ENCODE results near the gene CEP192.

The CEP192 gene

GRCh38 chr18:13107074-13107473 is 115.9 kb downstream of the CEP192 start:
- no peak for DNase-seq

DNA sequence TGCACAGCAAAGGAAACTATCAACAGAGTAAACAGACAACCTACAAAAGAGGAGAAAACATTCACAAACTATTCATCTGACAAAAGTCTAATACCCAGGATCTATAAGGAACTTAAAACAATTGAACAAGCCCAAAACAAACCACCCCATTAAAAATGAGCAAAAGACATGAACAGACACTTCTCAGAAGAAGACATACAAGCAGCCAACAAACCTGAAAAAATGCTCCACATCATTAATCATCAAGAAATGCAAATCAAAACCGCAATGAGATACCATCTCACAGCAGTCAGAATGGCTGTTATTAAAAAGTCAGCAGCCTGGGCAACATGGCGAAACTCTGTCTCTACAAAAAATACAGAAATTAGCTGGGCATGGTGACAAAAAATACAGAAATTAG is 117.2 kb downstream of the CEP192 start:
- DNase-seq = no peak

- no peak for DNase-seq
Measured at GRCh38 chr18:13110559-13110958, 119.4 kb downstream of the CEP192 start.

- no peak for DNase-seq
Measured at GRCh38 chr18:13112982-13113381, 121.8 kb downstream of the CEP192 start.

DNA sequence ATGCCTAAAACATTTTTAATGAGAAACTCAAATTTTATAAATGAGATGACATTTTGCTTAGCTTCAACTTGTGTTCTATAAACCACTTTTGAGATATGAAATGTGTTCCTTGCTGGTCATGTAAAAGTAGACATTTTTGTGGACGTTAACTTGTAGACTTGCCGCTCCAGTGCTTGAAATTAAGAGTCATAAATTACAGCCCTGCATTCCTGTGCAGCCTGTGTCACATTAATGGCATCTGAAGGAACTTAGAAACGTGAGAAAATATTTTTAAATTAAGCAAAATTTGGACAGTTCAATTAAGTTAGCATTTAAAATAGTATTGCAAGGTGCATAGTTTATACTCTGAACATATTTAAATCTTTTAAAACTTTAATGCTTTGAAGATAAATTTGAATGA is 129.1 kb downstream of the CEP192 start:
- DNase-seq = no peak

DNA sequence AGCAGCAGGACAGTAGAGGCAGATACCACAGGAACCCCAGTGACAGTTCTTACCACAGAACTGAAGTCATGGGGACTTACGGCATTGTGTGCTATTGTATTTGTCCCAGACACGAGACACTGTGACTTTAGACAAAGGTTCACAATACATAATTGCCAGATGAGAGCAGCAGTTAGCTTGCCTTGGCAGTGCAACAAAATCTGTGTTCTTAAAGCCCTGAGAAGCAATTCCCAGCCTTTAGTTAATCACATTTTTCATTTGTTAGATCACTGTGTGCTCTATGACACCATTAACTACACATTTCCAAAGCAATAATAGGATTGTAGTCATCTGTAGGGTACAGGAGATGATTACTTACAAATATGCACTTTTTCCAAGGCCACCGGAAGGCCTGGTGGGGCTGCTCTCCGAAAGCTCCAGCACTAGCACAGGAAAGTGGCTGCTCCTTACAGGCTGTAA is 129.8 kb downstream of the CEP192 start:
- no peak for DNase-seq

DNA sequence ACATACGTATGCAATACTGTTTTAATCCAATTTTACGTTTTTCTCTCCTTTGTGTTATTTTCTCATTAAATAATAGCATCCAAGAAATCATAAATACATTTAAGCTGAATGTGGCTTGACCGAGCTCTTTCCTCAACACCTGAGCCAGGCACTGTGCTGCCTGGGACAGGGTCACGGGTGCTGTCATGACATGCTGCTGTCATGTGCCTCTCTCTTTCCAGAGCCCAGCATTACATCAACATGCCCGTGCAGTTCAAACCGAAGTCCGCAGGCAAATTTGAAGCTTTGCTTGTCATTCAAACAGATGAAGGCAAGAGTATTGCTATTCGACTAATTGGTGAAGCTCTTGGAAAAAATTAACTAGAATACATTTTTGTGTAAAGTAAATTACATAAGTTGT is 133.2 kb downstream of the CEP192 start:
- DNase-seq = no peak

DNA sequence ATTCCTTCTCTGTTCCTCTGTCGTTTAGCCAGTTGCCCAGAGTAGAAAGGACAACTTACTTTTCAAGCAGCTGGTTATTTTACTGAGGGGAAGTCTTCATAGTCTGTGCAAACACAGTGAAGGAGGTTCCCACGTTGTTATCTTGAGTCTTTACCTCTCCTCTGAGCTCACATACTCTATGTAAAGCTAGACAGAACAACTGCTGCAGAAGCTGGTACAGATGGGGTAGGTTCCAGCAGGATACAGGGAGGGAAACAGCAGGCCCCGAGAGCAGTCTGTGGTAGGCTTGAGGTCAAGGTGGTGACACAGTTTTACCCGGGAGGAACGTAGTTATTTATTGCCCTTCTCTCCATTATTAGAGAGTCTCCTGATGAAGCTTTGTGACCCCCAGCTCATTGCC is 134.0 kb downstream of the CEP192 start:
- no peak for DNase-seq

- DNase-seq = no peak
Measured at GRCh38 chr18:13126966-13127598, 135.9 kb downstream of the CEP192 start.

- no peak for DNase-seq
Measured at GRCh38 chr18:13131283-13131682, 140.1 kb downstream of the CEP192 start.

DNA sequence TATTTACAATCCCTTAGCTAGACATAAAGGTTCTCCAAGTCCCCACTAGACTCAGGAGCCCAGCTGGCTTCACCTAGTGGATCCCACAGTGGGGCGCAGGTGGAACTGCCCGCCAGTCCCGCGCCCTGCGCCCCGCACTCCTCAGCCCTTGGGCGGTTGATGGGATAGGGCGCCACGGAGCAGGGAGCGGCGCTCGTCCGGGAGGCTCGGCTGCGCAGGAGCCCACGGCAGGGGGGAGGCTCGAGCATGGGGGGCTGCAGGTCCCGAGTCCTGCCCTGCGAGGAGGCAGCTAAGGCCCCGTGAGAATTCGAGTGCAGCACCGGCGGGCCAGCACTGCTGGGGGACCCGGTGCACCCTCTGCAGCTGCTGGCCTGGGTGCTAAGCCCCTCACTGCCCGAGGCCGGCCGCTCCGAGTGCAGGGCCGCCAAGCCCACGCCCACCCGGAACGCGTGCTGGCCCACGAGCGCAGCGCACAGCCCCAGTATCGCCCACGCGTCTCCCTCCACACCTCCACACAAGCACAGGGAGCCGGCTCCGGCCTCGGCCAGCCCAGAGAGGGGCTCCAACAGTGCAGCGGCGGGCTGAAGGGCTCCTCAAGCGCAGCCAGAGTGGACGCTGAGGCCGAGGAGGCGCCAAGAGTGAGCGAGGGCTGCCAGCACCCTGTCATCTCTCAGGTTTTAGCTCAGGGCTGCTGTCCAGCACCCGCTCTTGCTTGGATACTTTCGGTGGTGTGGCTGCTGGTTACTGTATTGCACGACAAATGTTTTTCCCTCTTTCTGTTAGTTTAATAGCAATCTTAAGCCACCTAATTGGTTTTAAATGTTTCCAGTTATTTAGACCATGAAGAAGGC is 143.6 kb downstream of the CEP192 start:
- DNase-seq = no peak

DNA sequence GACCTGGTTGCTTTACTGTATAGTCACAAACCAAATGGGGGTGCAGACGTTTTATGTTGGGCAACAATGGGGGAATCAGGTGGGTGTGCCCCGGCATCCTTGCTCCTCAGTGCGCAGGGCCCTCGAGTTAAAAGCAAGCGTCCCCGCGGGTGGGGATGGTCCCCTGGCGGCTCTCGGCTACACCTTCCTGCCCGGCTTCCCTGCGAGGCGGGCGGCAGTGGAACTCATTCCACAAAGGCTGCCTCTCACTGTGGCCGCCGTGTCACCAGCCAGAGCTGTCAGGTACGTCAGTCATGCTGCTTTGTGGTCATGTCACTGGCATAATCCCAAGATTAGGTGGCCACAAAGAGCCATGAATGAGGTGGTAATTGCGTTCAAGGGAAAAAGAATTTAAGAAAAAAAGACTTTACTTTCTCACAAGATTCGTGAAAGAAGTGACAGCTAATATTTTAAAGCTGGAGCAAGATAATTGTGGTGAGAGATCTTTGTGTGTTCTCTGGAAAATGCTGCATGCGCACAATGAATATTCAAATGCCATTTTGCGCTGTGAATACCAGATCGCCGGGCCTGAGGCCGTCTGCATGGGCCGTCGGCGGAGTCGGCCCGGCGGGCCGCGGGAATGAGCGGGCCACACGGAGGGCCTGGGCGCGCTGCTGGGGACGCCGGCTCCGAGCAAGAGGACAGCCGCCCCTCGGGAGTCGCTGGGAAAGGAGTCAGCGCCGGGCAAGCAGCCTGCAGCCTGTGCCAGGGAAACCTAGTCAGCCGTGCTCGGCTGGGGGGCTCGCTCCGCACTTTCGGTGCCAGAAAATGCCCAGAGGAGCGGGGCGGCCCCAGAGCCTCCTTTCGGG is 145.1 kb downstream of the CEP192 start:
- DNase-seq = no peak

DNA sequence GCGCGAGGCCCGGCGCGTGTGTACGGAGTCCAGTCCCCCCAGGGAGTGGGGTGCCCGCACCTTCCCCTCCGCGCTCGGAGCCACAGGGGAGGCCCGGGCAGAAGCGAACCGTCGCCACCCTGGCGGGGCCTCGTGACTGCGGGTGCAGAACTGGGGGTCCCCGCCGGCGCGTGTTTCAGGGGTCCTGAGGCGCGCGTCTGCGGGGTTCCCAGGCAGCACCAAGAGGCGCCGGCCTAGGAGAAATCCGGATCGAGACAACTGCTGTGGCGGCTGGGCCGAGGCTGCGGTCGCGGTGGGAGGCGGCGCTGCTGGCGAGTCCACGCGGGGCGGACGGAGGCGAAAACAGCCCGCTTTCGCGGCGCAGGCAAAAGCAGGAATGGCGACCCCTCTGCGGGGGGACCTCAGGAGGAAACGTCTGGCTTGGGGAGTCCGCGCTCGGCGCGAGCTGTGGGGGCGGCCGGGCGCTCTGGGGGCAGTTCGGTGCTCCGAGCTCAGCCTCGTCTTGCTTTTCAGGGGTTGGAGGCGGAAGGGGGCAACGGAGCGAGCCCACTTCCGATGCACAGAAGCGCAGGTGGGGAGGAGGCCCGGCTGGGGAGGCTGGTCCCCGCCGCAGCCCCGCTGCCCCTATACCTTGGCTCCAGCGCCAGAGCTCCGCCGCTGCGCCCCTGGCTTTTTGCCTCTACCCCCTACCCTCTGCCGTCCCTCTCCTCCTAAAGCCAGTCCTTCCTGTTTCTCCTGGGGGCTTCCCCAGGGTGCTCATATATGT is 145.9 kb downstream of the CEP192 start:
- DNase-seq = no peak

DNA sequence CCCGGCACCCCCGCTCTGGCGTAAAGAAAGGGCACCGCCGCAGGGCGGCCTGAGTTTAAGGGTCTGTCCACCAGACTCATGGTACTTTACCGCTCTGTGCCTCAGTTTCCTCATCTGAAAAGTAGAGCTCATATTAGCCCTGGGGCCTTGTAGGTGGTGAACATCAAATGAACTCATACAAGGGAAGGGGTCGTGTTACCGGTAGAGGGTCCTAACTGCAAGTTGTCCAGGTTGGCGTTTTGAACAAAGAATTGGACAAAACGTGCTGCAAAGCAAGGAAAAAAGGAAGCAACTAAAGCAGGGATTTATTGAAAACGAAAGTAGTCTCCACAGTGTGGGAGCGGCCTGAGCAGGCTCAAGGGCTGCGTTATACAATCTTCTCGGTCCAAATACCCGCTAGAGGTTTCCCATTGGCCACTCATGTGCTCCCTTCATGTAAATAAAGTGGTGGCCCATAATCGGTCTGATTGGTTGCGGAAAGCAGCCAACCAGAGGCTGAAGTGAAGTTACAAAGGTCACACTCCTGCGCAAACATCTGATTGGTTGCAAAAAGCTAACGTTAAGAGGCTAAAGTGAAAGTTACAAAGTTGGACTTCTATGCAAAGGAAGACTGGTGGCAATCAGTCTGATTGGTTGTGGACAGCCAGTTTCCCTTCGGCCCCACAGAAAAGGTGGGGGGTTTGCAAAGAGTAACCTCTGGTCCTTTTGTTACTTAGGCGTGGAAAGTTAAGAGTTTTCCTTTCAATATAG is 146.7 kb downstream of the CEP192 start:
- no peak for DNase-seq

- DNase-seq = no peak
Measured at GRCh38 chr18:13138420-13139139, 147.4 kb downstream of the CEP192 start.

GRCh38 chr18:13139885-13140450 is 148.8 kb downstream of the CEP192 start:
- DNase-seq = no peak

GRCh38 chr18:13141209-13141608 is 150.0 kb downstream of the CEP192 start:
- DNase-seq = no peak

DNA sequence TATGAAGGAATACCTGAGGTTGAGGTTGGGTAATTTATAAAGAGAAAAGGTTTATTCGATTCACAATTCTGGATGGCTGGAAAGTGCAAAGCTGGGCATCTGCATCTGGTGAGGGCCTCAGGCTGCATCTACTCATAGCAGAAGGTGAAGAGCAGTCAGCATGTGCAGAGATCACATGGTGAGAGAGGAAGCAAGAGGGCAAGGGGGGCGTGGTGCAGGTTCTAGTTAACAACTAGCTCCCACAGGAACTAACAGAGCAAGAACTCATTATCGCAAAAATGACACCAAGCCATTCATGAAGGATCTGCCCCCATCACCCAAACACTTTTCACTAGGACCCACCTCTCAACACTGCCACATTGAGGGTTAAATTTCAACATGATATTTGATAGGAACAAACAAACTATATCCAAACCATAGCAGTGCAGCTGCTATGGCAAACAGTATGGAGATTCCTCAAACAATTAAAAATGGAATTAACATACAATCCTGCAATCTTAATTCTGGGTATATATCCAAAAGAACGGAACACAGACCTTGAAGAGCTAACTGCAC is 154.6 kb downstream of the CEP192 start:
- no peak for DNase-seq

- DNase-seq = peak; percentile 10
Measured at GRCh38 chr18:13147130-13147529, 156.0 kb downstream of the CEP192 start.

- DNase-seq = no peak
Measured at GRCh38 chr18:13151656-13152055, 160.5 kb downstream of the CEP192 start.

GRCh38 chr18:13158428-13158827 is 167.3 kb downstream of the CEP192 start:
- DNase-seq = no peak
